ENCODE data around the gene SPC25.

GRCh38 chr2:168858146-168858545, 32.1 kb downstream of the SPC25 start:
- TF ChIP-seq CTCF (optimal IDR thresholded peaks at IDR 0.05 in 1 of 3, IDR thresholded peaks at IDR 0.05 in 1 of 3, conservative IDR thresholded peaks at IDR 0.05 in 1 of 3; ENCODE audit: extremely low read depth in 1 of 3, insufficient read depth in 2 of 3, low read length in 3 of 3) (no peak), EZH2 (IDR thresholded peaks at IDR 0.05; ENCODE audit: low read length) (no peak)
